HAP-1 (cell line): ENCODE data around the gene PPM1H.

ENCODE experiments used
- DNase-seq, 2 experiments: peaks; one replicate each; pipeline ENCODE4 v3.0.0-alpha.2; 2016 to 2020; ENCODE audit warnings: low spot score in 2 of 2
- H3K27me3 ChIP-seq: fragments of 250-450 bp; sonication (Bioruptor Pico); 2 replicates; pipeline ENCODE4 v1.5.1; 2020; ENCODE audit warnings: low read depth, mild to moderate bottlenecking, moderate library complexity
- H3K36me3 ChIP-seq: fragments of 250-450 bp; sonication (Bioruptor Pico); replicated peaks from 2 replicates; pipeline ENCODE4 v1.5.1; 2020; ENCODE audit warnings: mild to moderate bottlenecking
- H3K4me1 ChIP-seq: fragments of 250-450 bp; sonication (Bioruptor Pico); 2 replicates; pipeline ENCODE4 v1.5.1; 2020; ENCODE audit warnings: mild to moderate bottlenecking
- H3K4me3 ChIP-seq: fragments of 250-450 bp; sonication (Bioruptor Pico); 2 replicates; pipeline ENCODE4 v1.5.1; 2020; ENCODE audit warnings: mild to moderate bottlenecking, moderate library complexity
- H3K9me3 ChIP-seq: fragments of 250-450 bp; sonication (Bioruptor Pico); 2 replicates; pipeline ENCODE4 v1.5.1; 2020; ENCODE audit warnings: mild to moderate bottlenecking, moderate library complexity
- in situ Hi-C: fragments of 300-500 bp; cut with MboI; formaldehyde crosslinking; loops from 3 replicates; pipeline ENCODE4 v1.14.3; 2020; ENCODE audit warnings: low sequenced_read_pairs, inconsistent platforms, mixed read lengths

The PPM1H gene

GRCh38 chr12:62933220-62933601 lies 1.7 kb downstream of the PPM1H start:
- Histone ChIP-seq H3K4me1 (peaks cover 20% of the 10 kb centered on the region), H3K4me3 (peak overlapping the region; percentile 61), H3K9me3 (no peaks in the 10 kb centered on the region), H3K36me3 (no peaks in the 10 kb centered on the region), H3K27me3 (peaks cover 7% of the 10 kb centered on the region; the same call in 1 of the 2 replicates)
- no peak for DNase-seq
- in situ Hi-C loops, result no loop called here

GRCh38 chr12:62931477-62931876 lies 3.5 kb downstream of the PPM1H start:
- in situ Hi-C loops, result no loop called here

GRCh38 chr12:62930546-62931425 lies 4.2 kb downstream of the PPM1H start:
- Histone ChIP-seq H3K4me3 (no peak overlapping the region), H3K4me1 (peaks cover 20% of the 10 kb centered on the region), H3K36me3 (no peaks in the 10 kb centered on the region), H3K27me3 (peaks cover 7% of the 10 kb centered on the region; the same call in 1 of the 2 replicates), H3K9me3 (no peaks in the 10 kb centered on the region)
- peak; percentile 67 to 97 for DNase-seq
- in situ Hi-C loops, result no loop called here

More at GRCh38 chr12:62931477-62931876, 3.5 kb downstream of the PPM1H start:
- H3K27me3 ChIP-seq, result peaks cover 7% of the 10 kb centered on the region; the same call in 1 of the 2 replicates
- DNase-seq, result no peak
- H3K9me3 ChIP-seq, result no peaks in the 10 kb centered on the region
- no peak overlapping the region for H3K4me3 ChIP-seq
- H3K4me1 ChIP-seq, result peaks cover 20% of the 10 kb centered on the region
- no peaks in the 10 kb centered on the region for H3K36me3 ChIP-seq

GRCh38 chr12:62928632-62929031 lies 6.3 kb downstream of the PPM1H start:
- in situ Hi-C loops, result no loop called here
- H3K36me3 ChIP-seq, result no peaks in the 10 kb centered on the region
- peaks cover 3% of the 10 kb centered on the region; the same call in 1 of the 2 replicates for H3K27me3 ChIP-seq
- H3K4me3 ChIP-seq, result no peak overlapping the region
- peaks cover 16% of the 10 kb centered on the region for H3K4me1 ChIP-seq
- no peak for DNase-seq
- H3K9me3 ChIP-seq, result no peaks in the 10 kb centered on the region

- H3K27me3 ChIP-seq, result peaks cover 3% of the 10 kb centered on the region; the same call in 1 of the 2 replicates
- peaks cover 6% of the 10 kb centered on the region for H3K4me1 ChIP-seq
- no peaks in the 10 kb centered on the region for H3K9me3 ChIP-seq
- no peak for DNase-seq
- H3K4me3 ChIP-seq, result no peak overlapping the region
- H3K36me3 ChIP-seq, result no peaks in the 10 kb centered on the region
- in situ Hi-C loops, result no loop called here
These were observed 9.3 kb downstream of the PPM1H start for GRCh38 chr12:62925680-62926079.

- Histone ChIP-seq H3K9me3 (no peaks in the 10 kb centered on the region), H3K4me1 (no peaks in the 10 kb centered on the region), H3K27me3 (no peaks in the 10 kb centered on the region; the same call in 1 of the 2 replicates), H3K4me3 (no peak overlapping the region), H3K36me3 (no peaks in the 10 kb centered on the region)
- in situ Hi-C loops, result no loop called here
- no peak for DNase-seq
These were observed 10.9 kb downstream of the PPM1H start for GRCh38 chr12:62924084-62924483.

GRCh38 chr12:62922539-62922938 lies 12.4 kb downstream of the PPM1H start:
- DNase-seq, result no peak
- in situ Hi-C loops, result no loop called here
- no peaks in the 10 kb centered on the region for H3K36me3 ChIP-seq
- H3K4me3 ChIP-seq, result no peak overlapping the region
- peaks cover 6% of the 10 kb centered on the region; the same call in 1 of the 2 replicates for H3K4me1 ChIP-seq
- H3K27me3 ChIP-seq, result no peaks in the 10 kb centered on the region
- no peaks in the 10 kb centered on the region for H3K9me3 ChIP-seq

- Histone ChIP-seq H3K36me3 (no peaks in the 10 kb centered on the region), H3K9me3 (no peaks in the 10 kb centered on the region), H3K4me1 (peaks cover 15% of the 10 kb centered on the region), H3K27me3 (no peaks in the 10 kb centered on the region), H3K4me3 (no peak overlapping the region)
- no peak for DNase-seq
- in situ Hi-C loops, result no loop called here
These were observed 15.1 kb downstream of the PPM1H start for GRCh38 chr12:62919838-62920237.

- Histone ChIP-seq H3K4me1 (peaks cover 20% of the 10 kb centered on the region), H3K9me3 (no peaks in the 10 kb centered on the region)
These were observed 17.0 kb downstream of the PPM1H start for GRCh38 chr12:62917926-62918325.

GRCh38 chr12:62916632-62917425 lies 18.1 kb downstream of the PPM1H start:
- H3K9me3 ChIP-seq, result no peaks in the 10 kb centered on the region
- H3K27me3 ChIP-seq, result no peaks in the 10 kb centered on the region
- no peak overlapping the region for H3K4me3 ChIP-seq
- no peaks in the 10 kb centered on the region for H3K36me3 ChIP-seq
- no peak for DNase-seq
- H3K4me1 ChIP-seq, result peaks cover 20% of the 10 kb centered on the region
- in situ Hi-C loops, result no loop called here

More at GRCh38 chr12:62917926-62918325, 17.0 kb downstream of the PPM1H start:
- in situ Hi-C loops, result no loop called here
- Histone ChIP-seq H3K27me3 (no peaks in the 10 kb centered on the region), H3K36me3 (no peaks in the 10 kb centered on the region), H3K4me3 (no peak overlapping the region)
- peak in 1 of 2 experiments; percentile 34 for DNase-seq

GRCh38 chr12:62915204-62915529 lies 19.8 kb downstream of the PPM1H start:
- no peaks in the 10 kb centered on the region for H3K9me3 ChIP-seq
- no peak for DNase-seq
- no peaks in the 10 kb centered on the region for H3K27me3 ChIP-seq
- H3K36me3 ChIP-seq, result no peaks in the 10 kb centered on the region
- no peak overlapping the region for H3K4me3 ChIP-seq
- H3K4me1 ChIP-seq, result peaks cover 20% of the 10 kb centered on the region
- in situ Hi-C loops, result no loop called here

- H3K4me3 ChIP-seq, result no peak overlapping the region
- no peaks in the 10 kb centered on the region for H3K36me3 ChIP-seq
- H3K27me3 ChIP-seq, result no peaks in the 10 kb centered on the region
- H3K9me3 ChIP-seq, result no peaks in the 10 kb centered on the region
- in situ Hi-C loops, result no loop called here
- H3K4me1 ChIP-seq, result peaks cover 23% of the 10 kb centered on the region
- no peak for DNase-seq
These were observed 20.3 kb downstream of the PPM1H start for GRCh38 chr12:62914443-62915203.

GRCh38 chr12:62913380-62913779 lies 21.6 kb downstream of the PPM1H start:
- in situ Hi-C loops, result no loop called here
- Histone ChIP-seq H3K4me1 (peaks cover 20% of the 10 kb centered on the region), H3K4me3 (no peak overlapping the region), H3K36me3 (no peaks in the 10 kb centered on the region), H3K9me3 (no peaks in the 10 kb centered on the region), H3K27me3 (no peaks in the 10 kb centered on the region)
- DNase-seq, result no peak
